Nephron progenitor cell (in vitro differentiated cells): ENCODE results near the gene DIP2C.

ENCODE experiments used
- DNase-seq: peaks from one replicate; pipeline ENCODE4 v3.0.0; 2021
- H3K27ac Mint-ChIP-seq: 2 replicates; pipeline ENCODE4 v1.8.0; 2021; ENCODE audit warnings: mild to moderate bottlenecking, moderate library complexity, mixed read lengths
- H3K27me3 Mint-ChIP-seq: 2 replicates; pipeline ENCODE4 v1.8.0; 2021; ENCODE audit warnings: mild to moderate bottlenecking, low read depth, mixed read lengths; ENCODE audit not compliant: poor library complexity
- H3K36me3 Mint-ChIP-seq: 2 replicates; pipeline ENCODE4 v1.8.0; 2021; ENCODE audit warnings: low read depth, mixed read lengths
- H3K4me1 Mint-ChIP-seq: 2 replicates; pipeline ENCODE4 v1.8.0; 2021; ENCODE audit warnings: mixed read lengths
- H3K4me3 Mint-ChIP-seq: 2 replicates; pipeline ENCODE4 v1.8.0; 2021; ENCODE audit warnings: mild to moderate bottlenecking, moderate library complexity, mixed read lengths
- H3K9me3 Mint-ChIP-seq: 2 replicates; pipeline ENCODE4 v1.8.0; 2021; ENCODE audit warnings: mild to moderate bottlenecking, moderate library complexity, mixed read lengths
- CTCF ChIP-seq: fragments of 200-600 bp; sonication (generic); IDR thresholded peaks from 2 replicates; pipeline ENCODE4 v1.5.0; 2021; ENCODE audit warnings: antibody characterized with exemption

DIP2C gene

GRCh38 chr10:567869-568268, 121.6 kb downstream of the DIP2C start:
- TF ChIP-seq CTCF = no peak
- peak overlapping the region; percentile 92 for H3K27ac Mint-ChIP-seq
- H3K27me3 Mint-ChIP-seq = peaks cover 3% of the 10 kb centered on the region
- peaks cover 64% of the 10 kb centered on the region for H3K36me3 Mint-ChIP-seq
- no peak overlapping the region for H3K4me3 Mint-ChIP-seq
- DNase-seq = no peak
- peaks cover 22% of the 10 kb centered on the region for H3K4me1 Mint-ChIP-seq
- peaks cover 64% of the 10 kb centered on the region for H3K9me3 Mint-ChIP-seq

GRCh38 chr10:566241-566885, 123.1 kb downstream of the DIP2C start:
- Mint-ChIP-seq H3K4me1 (peaks cover 20% of the 10 kb centered on the region), H3K4me3 (no peak overlapping the region), H3K27me3 (peaks cover 6% of the 10 kb centered on the region), H3K27ac (no peak overlapping the region), H3K9me3 (peaks cover 69% of the 10 kb centered on the region), H3K36me3 (peaks cover 59% of the 10 kb centered on the region)
- DNase-seq = no peak
- TF ChIP-seq CTCF = no peak

- peaks cover 61% of the 10 kb centered on the region for H3K36me3 Mint-ChIP-seq
- peaks cover 25% of the 10 kb centered on the region for H3K4me1 Mint-ChIP-seq
- no peak overlapping the region for H3K27ac Mint-ChIP-seq
- TF ChIP-seq CTCF = no peak
- H3K27me3 Mint-ChIP-seq = peaks cover 6% of the 10 kb centered on the region
- H3K9me3 Mint-ChIP-seq = peaks cover 64% of the 10 kb centered on the region
- no peak overlapping the region for H3K4me3 Mint-ChIP-seq
- no peak for DNase-seq
Measured at GRCh38 chr10:565676-566075, 123.8 kb downstream of the DIP2C start.

- no peak for DNase-seq
- peaks cover 30% of the 10 kb centered on the region for H3K4me1 Mint-ChIP-seq
- no peak for TF ChIP-seq CTCF
- H3K9me3 Mint-ChIP-seq = peaks cover 61% of the 10 kb centered on the region
- H3K27me3 Mint-ChIP-seq = peaks cover 6% of the 10 kb centered on the region
- H3K36me3 Mint-ChIP-seq = peaks cover 57% of the 10 kb centered on the region
- no peak overlapping the region for H3K4me3 Mint-ChIP-seq
- no peak overlapping the region for H3K27ac Mint-ChIP-seq
Measured at GRCh38 chr10:565146-565545, 124.3 kb downstream of the DIP2C start.

GRCh38 chr10:563827-564226, 125.6 kb downstream of the DIP2C start:
- DNase-seq = no peak
- H3K4me1 Mint-ChIP-seq = peaks cover 38% of the 10 kb centered on the region
- peaks cover 52% of the 10 kb centered on the region for H3K36me3 Mint-ChIP-seq
- no peak overlapping the region for H3K4me3 Mint-ChIP-seq
- peaks cover 6% of the 10 kb centered on the region for H3K27me3 Mint-ChIP-seq
- TF ChIP-seq CTCF = no peak
- H3K27ac Mint-ChIP-seq = no peak overlapping the region
- peaks cover 50% of the 10 kb centered on the region for H3K9me3 Mint-ChIP-seq

GRCh38 chr10:562142-562541, 127.3 kb downstream of the DIP2C start:
- Mint-ChIP-seq H3K36me3 (peaks cover 47% of the 10 kb centered on the region), H3K4me3 (no peak overlapping the region), H3K9me3 (peaks cover 46% of the 10 kb centered on the region), H3K4me1 (peaks cover 48% of the 10 kb centered on the region), H3K27me3 (peaks cover 6% of the 10 kb centered on the region), H3K27ac (no peak overlapping the region)
- no peak for TF ChIP-seq CTCF
- DNase-seq = no peak
